ENCODE data around the gene NPW. TPM values are rescaled to one million over a fixed set of nuclear protein-coding genes. Genes with fewer than 3 reads are reported as not detected.
A peak's percentile ranks its signal among the peaks of the same experiment; 100 is the strongest.

The NPW gene
- total and polyA plus RNA-seq, 2 donors (not counting 1 experiment from before 2014, with no cell fraction given) = 0.20 to 0.99 TPM

- TF ChIP-seq EZH2 (IDR thresholded peaks at IDR 0.05; ENCODE audit: low read length, missing control alignments) = no peak
- no peak for TF ChIP-seq CTCF (conservative IDR thresholded peaks at IDR 0.05 in 1 of 2, IDR thresholded peaks at IDR 0.05 in 1 of 2; ENCODE audit: low read depth in 1 of 2, low read length in 2 of 2)
- peak in 1 of 2 donors; percentile 42 for DNase-seq (ENCODE audit: low read depth in 2 of 2)
- Histone ChIP-seq H3K9ac (ENCODE audit: insufficient read depth, low read length) (peak overlapping the region; percentile 83), H2AFZ (ENCODE audit: low read length) (peak overlapping the region; percentile 29), H3K9me3 (ENCODE audit: control insufficient read depth, insufficient read depth, low read depth, low read length) (no peaks in the 10 kb centered on the region), H3K79me2 (ENCODE audit: control insufficient read depth, insufficient read depth, low read length) (peaks cover 11% of the 10 kb centered on the region), H3K4me1 (ENCODE audit: control insufficient read depth, extremely low read depth, insufficient read depth, low read length) (peaks cover 9% of the 10 kb centered on the region), H4K20me1 (ENCODE audit: control insufficient read depth, extremely low read depth, insufficient read depth, low read length) (no peaks in the 10 kb centered on the region), H3K36me3 (ENCODE audit: control insufficient read depth, insufficient read depth, low read length) (peaks cover 14% of the 10 kb centered on the region), H3K27me3 (ENCODE audit: control insufficient read depth, insufficient read depth, low read length) (peaks cover 24% of the 10 kb centered on the region), H3K4me2 (ENCODE audit: extremely low read depth, insufficient read depth, low read length) (peak overlapping the region; percentile 100), H3K4me3 (replicated peaks in 1 of 4; ENCODE audit: control extremely low read depth in 1 of 4, insufficient read depth in 1 of 4, low read depth in 3 of 4, low read length in 4 of 4) (peak overlapping the region; percentile 73 to 84 (median 77)), H3K27ac (ENCODE audit: insufficient read depth, low read length) (peak overlapping the region; percentile 28)
These were observed 35.0 kb upstream of the NPW start for GRCh38 chr16:1984347-1985225.

GRCh38 chr16:1985466-1986150 lies 34.0 kb upstream of the NPW start:
- Histone ChIP-seq H3K79me2 (ENCODE audit: control insufficient read depth, insufficient read depth, low read length) (peaks cover 11% of the 10 kb centered on the region), H3K27ac (ENCODE audit: insufficient read depth, low read length) (no peak overlapping the region), H3K27me3 (ENCODE audit: control insufficient read depth, insufficient read depth, low read length) (peaks cover 21% of the 10 kb centered on the region), H3K4me3 (replicated peaks in 1 of 4; ENCODE audit: control extremely low read depth in 1 of 4, insufficient read depth in 1 of 4, low read depth in 3 of 4, low read length in 4 of 4) (peak overlapping the region in 3 of 4 experiments; percentile 73 to 80 (median 74)), H3K9ac (ENCODE audit: insufficient read depth, low read length) (no peak overlapping the region), H4K20me1 (ENCODE audit: control insufficient read depth, extremely low read depth, insufficient read depth, low read length) (no peaks in the 10 kb centered on the region), H2AFZ (ENCODE audit: low read length) (no peak overlapping the region), H3K4me2 (ENCODE audit: extremely low read depth, insufficient read depth, low read length) (peak overlapping the region; percentile 100), H3K4me1 (ENCODE audit: control insufficient read depth, extremely low read depth, insufficient read depth, low read length) (peaks cover 11% of the 10 kb centered on the region), H3K36me3 (ENCODE audit: control insufficient read depth, insufficient read depth, low read length) (peaks cover 14% of the 10 kb centered on the region), H3K9me3 (ENCODE audit: control insufficient read depth, insufficient read depth, low read depth, low read length) (no peaks in the 10 kb centered on the region)
- DNase-seq (ENCODE audit: low read depth in 2 of 2) = no peak
- TF ChIP-seq CTCF (conservative IDR thresholded peaks at IDR 0.05 in 1 of 2, IDR thresholded peaks at IDR 0.05 in 1 of 2; ENCODE audit: low read depth in 1 of 2, low read length in 2 of 2) = no peak

- H3K36me3 ChIP-seq (ENCODE audit: control insufficient read depth, insufficient read depth, low read length) = peaks cover 14% of the 10 kb centered on the region
- H3K27me3 ChIP-seq (ENCODE audit: control insufficient read depth, insufficient read depth, low read length) = peaks cover 21% of the 10 kb centered on the region
- H3K4me3 ChIP-seq (replicated peaks in 1 of 4; ENCODE audit: control extremely low read depth in 1 of 4, insufficient read depth in 1 of 4, low read depth in 3 of 4, low read length in 4 of 4) = no peak overlapping the region
- no peak for DNase-seq (ENCODE audit: low read depth in 2 of 2)
- no peak overlapping the region for H2AFZ ChIP-seq (ENCODE audit: low read length)
- H3K4me1 ChIP-seq (ENCODE audit: control insufficient read depth, extremely low read depth, insufficient read depth, low read length) = peaks cover 14% of the 10 kb centered on the region
- no peaks in the 10 kb centered on the region for H4K20me1 ChIP-seq (ENCODE audit: control insufficient read depth, extremely low read depth, insufficient read depth, low read length)
- no peak overlapping the region for H3K9ac ChIP-seq (ENCODE audit: insufficient read depth, low read length)
- no peak for TF ChIP-seq EZH2 (IDR thresholded peaks at IDR 0.05; ENCODE audit: low read length, missing control alignments)
- no peak for TF ChIP-seq CTCF (conservative IDR thresholded peaks at IDR 0.05 in 1 of 2, IDR thresholded peaks at IDR 0.05 in 1 of 2; ENCODE audit: low read depth in 1 of 2, low read length in 2 of 2)
- no peak overlapping the region for H3K27ac ChIP-seq (ENCODE audit: insufficient read depth, low read length)
- H3K9me3 ChIP-seq (ENCODE audit: control insufficient read depth, insufficient read depth, low read depth, low read length) = no peaks in the 10 kb centered on the region
- no peak overlapping the region for H3K4me2 ChIP-seq (ENCODE audit: extremely low read depth, insufficient read depth, low read length)
- H3K79me2 ChIP-seq (ENCODE audit: control insufficient read depth, insufficient read depth, low read length) = peaks cover 11% of the 10 kb centered on the region
These were observed 32.4 kb upstream of the NPW start for GRCh38 chr16:1987198-1987597.
